Measurements from ENCODE around the gene VCAN.
A peak's percentile ranks its signal among the peaks of the same experiment; 100 is the strongest.

The VCAN gene

GRCh38 chr5:83474161-83474796, 2.7 kb downstream of the VCAN start:
- TF ChIP-seq SUZ12 (IDR thresholded peaks at IDR 0.05; ENCODE audit: extremely low read depth, insufficient read depth, insufficient read length): no peak
- no peak for TF ChIP-seq ZNF274 (IDR thresholded peaks at IDR 0.05; ENCODE audit: low read depth, low read length)
- TF ChIP-seq YY1 (IDR thresholded peaks at IDR 0.05; ENCODE audit: insufficient read depth, insufficient read length): no peak
- H3K36me3 ChIP-seq (ENCODE audit: insufficient read depth, insufficient read length, low read length): peaks cover 5% of the 10 kb centered on the region
- peak overlapping the region; percentile 21 for H3K9ac ChIP-seq (ENCODE audit: insufficient read length, low read depth)
- peaks cover 33% of the 10 kb centered on the region for H3K9me3 ChIP-seq (ENCODE audit: insufficient read depth, low read length)
- no peaks in the 10 kb centered on the region for H3K4me1 ChIP-seq (ENCODE audit: insufficient read depth, insufficient read length)
- H3K27me3 ChIP-seq (ENCODE audit: insufficient read depth, insufficient read length): no peaks in the 10 kb centered on the region
- no peak for DNase-seq (ENCODE audit: low read depth, low spot score)
- H3K4me3 ChIP-seq (ENCODE audit: insufficient read length, low read depth): peak overlapping the region; percentile 85

GRCh38 chr5:83474991-83475390, 3.4 kb downstream of the VCAN start:
- no peak for DNase-seq (ENCODE audit: low read depth, low spot score)
- H3K4me1 ChIP-seq (ENCODE audit: insufficient read depth, insufficient read length): no peaks in the 10 kb centered on the region
- TF ChIP-seq ZNF274 (IDR thresholded peaks at IDR 0.05; ENCODE audit: low read depth, low read length): no peak
- TF ChIP-seq SUZ12 (IDR thresholded peaks at IDR 0.05; ENCODE audit: extremely low read depth, insufficient read depth, insufficient read length): no peak
- no peak for TF ChIP-seq YY1 (IDR thresholded peaks at IDR 0.05; ENCODE audit: insufficient read depth, insufficient read length)
- no peak overlapping the region for H3K4me3 ChIP-seq (ENCODE audit: insufficient read length, low read depth)
- peaks cover 7% of the 10 kb centered on the region for H3K36me3 ChIP-seq (ENCODE audit: insufficient read depth, insufficient read length, low read length)
- H3K9me3 ChIP-seq (ENCODE audit: insufficient read depth, low read length): peaks cover 33% of the 10 kb centered on the region
- no peaks in the 10 kb centered on the region for H3K27me3 ChIP-seq (ENCODE audit: insufficient read depth, insufficient read length)
- H3K9ac ChIP-seq (ENCODE audit: insufficient read length, low read depth): peak overlapping the region; percentile 43

- Histone ChIP-seq H3K36me3 (ENCODE audit: insufficient read depth, insufficient read length, low read length) (peaks cover 7% of the 10 kb centered on the region), H3K9ac (ENCODE audit: insufficient read length, low read depth) (no peak overlapping the region), H3K9me3 (ENCODE audit: insufficient read depth, low read length) (peaks cover 33% of the 10 kb centered on the region), H3K27me3 (ENCODE audit: insufficient read depth, insufficient read length) (no peaks in the 10 kb centered on the region), H3K4me3 (ENCODE audit: insufficient read length, low read depth) (no peak overlapping the region), H3K4me1 (ENCODE audit: insufficient read depth, insufficient read length) (no peaks in the 10 kb centered on the region)
- no peak for TF ChIP-seq YY1 (IDR thresholded peaks at IDR 0.05; ENCODE audit: insufficient read depth, insufficient read length)
- no peak for TF ChIP-seq ZNF274 (IDR thresholded peaks at IDR 0.05; ENCODE audit: low read depth, low read length)
- no peak for TF ChIP-seq SUZ12 (IDR thresholded peaks at IDR 0.05; ENCODE audit: extremely low read depth, insufficient read depth, insufficient read length)
- no peak for DNase-seq (ENCODE audit: low read depth, low spot score)
These were observed 3.9 kb downstream of the VCAN start for GRCh38 chr5:83475391-83475863.

- H3K36me3 ChIP-seq (ENCODE audit: insufficient read depth, insufficient read length, low read length): peaks cover 7% of the 10 kb centered on the region
- no peak overlapping the region for H3K9ac ChIP-seq (ENCODE audit: insufficient read length, low read depth)
- peaks cover 33% of the 10 kb centered on the region for H3K9me3 ChIP-seq (ENCODE audit: insufficient read depth, low read length)
- H3K4me1 ChIP-seq (ENCODE audit: insufficient read depth, insufficient read length): no peaks in the 10 kb centered on the region
- TF ChIP-seq ZNF274 (IDR thresholded peaks at IDR 0.05; ENCODE audit: low read depth, low read length) (no peak), YY1 (IDR thresholded peaks at IDR 0.05; ENCODE audit: insufficient read depth, insufficient read length) (no peak), SUZ12 (IDR thresholded peaks at IDR 0.05; ENCODE audit: extremely low read depth, insufficient read depth, insufficient read length) (no peak)
- H3K4me3 ChIP-seq (ENCODE audit: insufficient read length, low read depth): no peak overlapping the region
- no peaks in the 10 kb centered on the region for H3K27me3 ChIP-seq (ENCODE audit: insufficient read depth, insufficient read length)
- DNase-seq (ENCODE audit: low read depth, low spot score): no peak
These were observed 4.6 kb downstream of the VCAN start for GRCh38 chr5:83475935-83476814.

- Histone ChIP-seq H3K9me3 (ENCODE audit: insufficient read depth, low read length) (peaks cover 7% of the 10 kb centered on the region; the same call in 1 of the 2 replicates), H3K4me3 (ENCODE audit: insufficient read length, low read depth) (no peak overlapping the region), H3K9ac (ENCODE audit: insufficient read length, low read depth) (no peak overlapping the region), H3K4me1 (ENCODE audit: insufficient read depth, insufficient read length) (no peaks in the 10 kb centered on the region), H3K36me3 (ENCODE audit: insufficient read depth, insufficient read length, low read length) (peaks cover 41% of the 10 kb centered on the region), H3K27me3 (ENCODE audit: insufficient read depth, insufficient read length) (no peaks in the 10 kb centered on the region)
- TF ChIP-seq ZNF274 (IDR thresholded peaks at IDR 0.05; ENCODE audit: low read depth, low read length): no peak
- TF ChIP-seq SUZ12 (IDR thresholded peaks at IDR 0.05; ENCODE audit: extremely low read depth, insufficient read depth, insufficient read length): no peak
- no peak for TF ChIP-seq YY1 (IDR thresholded peaks at IDR 0.05; ENCODE audit: insufficient read depth, insufficient read length)
- DNase-seq (ENCODE audit: low read depth, low spot score): no peak
These were observed 11.4 kb downstream of the VCAN start for GRCh38 chr5:83482961-83483360.

GRCh38 chr5:83484294-83484693, 12.8 kb downstream of the VCAN start:
- Histone ChIP-seq H3K4me3 (ENCODE audit: insufficient read length, low read depth) (no peak overlapping the region), H3K36me3 (ENCODE audit: insufficient read depth, insufficient read length, low read length) (peaks cover 39% of the 10 kb centered on the region), H3K9me3 (ENCODE audit: insufficient read depth, low read length) (no peaks in the 10 kb centered on the region), H3K9ac (ENCODE audit: insufficient read length, low read depth) (no peak overlapping the region), H3K27me3 (ENCODE audit: insufficient read depth, insufficient read length) (no peaks in the 10 kb centered on the region), H3K4me1 (ENCODE audit: insufficient read depth, insufficient read length) (no peaks in the 10 kb centered on the region)
- no peak for DNase-seq (ENCODE audit: low read depth, low spot score)
- no peak for TF ChIP-seq SUZ12 (IDR thresholded peaks at IDR 0.05; ENCODE audit: extremely low read depth, insufficient read depth, insufficient read length)
- no peak for TF ChIP-seq ZNF274 (IDR thresholded peaks at IDR 0.05; ENCODE audit: low read depth, low read length)
- no peak for TF ChIP-seq YY1 (IDR thresholded peaks at IDR 0.05; ENCODE audit: insufficient read depth, insufficient read length)

- TF ChIP-seq SUZ12 (IDR thresholded peaks at IDR 0.05; ENCODE audit: extremely low read depth, insufficient read depth, insufficient read length) (no peak), YY1 (IDR thresholded peaks at IDR 0.05; ENCODE audit: insufficient read depth, insufficient read length) (no peak), ZNF274 (IDR thresholded peaks at IDR 0.05; ENCODE audit: low read depth, low read length) (no peak)
- peaks cover 48% of the 10 kb centered on the region for H3K36me3 ChIP-seq (ENCODE audit: insufficient read depth, insufficient read length, low read length)
- H3K4me1 ChIP-seq (ENCODE audit: insufficient read depth, insufficient read length): no peaks in the 10 kb centered on the region
- H3K4me3 ChIP-seq (ENCODE audit: insufficient read length, low read depth): no peak overlapping the region
- H3K9me3 ChIP-seq (ENCODE audit: insufficient read depth, low read length): no peaks in the 10 kb centered on the region
- H3K27me3 ChIP-seq (ENCODE audit: insufficient read depth, insufficient read length): no peaks in the 10 kb centered on the region
- H3K9ac ChIP-seq (ENCODE audit: insufficient read length, low read depth): no peak overlapping the region
- no peak for DNase-seq (ENCODE audit: low read depth, low spot score)
These were observed 14.3 kb downstream of the VCAN start for GRCh38 chr5:83485842-83486241.
